Glomerular endothelial cell (primary cell): Measurements from ENCODE around the gene GPSM1. TPM values are rescaled to one million over a fixed set of nuclear protein-coding genes. Genes with fewer than 3 reads are reported as not detected.
"Not testable (repeated sequence)": the region's sequence is repeated elsewhere in the genome, so short reads cannot be mapped to it uniquely, and the experiment has no call there.

Experiments
- DNase-seq: peaks from one replicate; pipeline ENCODE4 v3.0.0-alpha.2; 2011; ENCODE audit warnings: low read depth, low spot score; ENCODE audit errors: extremely low read depth
- total RNA-seq: library from RNA; depleted of rRNA; stranded (reverse); fragments of >200 nt; gene quantifications from 2 replicates; pipeline ENCODE4 v1.2.3, GENCODE V29; 2015

GPSM1 gene
- total RNA-seq, 1 donor from 2014 or later, result 45.0 TPM

DNA sequence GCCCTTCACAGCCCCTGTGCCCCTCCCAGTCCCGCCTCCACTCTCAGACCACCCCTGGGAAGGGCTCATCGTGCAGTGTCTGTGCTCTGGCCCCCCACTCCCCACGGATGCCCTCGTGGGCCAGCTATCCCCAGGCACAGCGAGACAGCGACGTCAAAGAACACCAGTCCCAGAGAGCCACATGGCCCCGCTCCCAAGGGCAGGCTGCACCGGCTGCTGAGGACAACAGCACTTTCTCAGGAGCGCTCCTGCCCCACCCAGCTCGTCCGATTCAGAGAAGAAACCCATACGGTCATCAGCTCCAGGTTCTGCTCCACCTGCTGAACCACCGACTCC, 77.4 kb downstream of the GPSM1 start:
- DNase-seq, result no peak

DNA sequence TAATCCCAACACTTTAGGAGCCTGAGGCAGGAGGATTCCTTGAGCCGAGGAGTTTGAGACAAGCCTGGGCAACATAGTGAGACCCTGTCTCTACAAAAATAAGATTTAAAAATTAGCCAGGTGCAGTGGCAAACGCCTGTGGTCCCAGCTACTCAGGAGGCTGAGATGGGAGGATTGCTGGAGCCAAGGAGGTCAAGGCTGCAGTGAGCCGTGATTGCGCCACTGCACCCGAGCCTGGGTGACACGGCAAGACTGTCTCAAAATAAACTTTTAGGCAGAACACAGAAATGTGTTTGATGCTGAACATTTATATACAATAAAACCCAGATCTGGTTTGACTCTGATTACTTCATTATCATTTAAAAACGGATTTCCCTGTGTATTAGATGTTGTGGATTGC, 78.1 kb downstream of the GPSM1 start:
- DNase-seq, result no peak

DNA sequence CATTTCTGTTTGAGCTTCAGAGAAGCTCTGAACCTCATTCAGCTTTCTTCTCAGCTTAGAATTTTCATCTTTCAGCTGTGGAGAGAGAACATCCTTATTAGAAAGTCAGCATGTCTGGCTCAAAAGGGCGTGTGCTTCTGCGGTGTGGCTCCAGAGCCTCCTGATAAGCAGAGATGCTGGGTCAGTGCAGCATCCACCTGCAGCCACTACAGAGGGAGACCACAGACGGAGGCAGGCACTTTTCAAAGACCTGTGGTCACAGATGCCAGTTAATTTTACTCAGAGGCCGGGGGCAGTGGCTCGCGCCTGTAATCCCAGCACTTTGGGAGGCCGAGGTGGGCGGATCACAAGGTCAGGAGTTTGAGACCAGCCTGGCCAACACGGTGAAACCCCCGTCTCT, 78.6 kb downstream of the GPSM1 start:
- DNase-seq, result not testable (repeated sequence)

DNA sequence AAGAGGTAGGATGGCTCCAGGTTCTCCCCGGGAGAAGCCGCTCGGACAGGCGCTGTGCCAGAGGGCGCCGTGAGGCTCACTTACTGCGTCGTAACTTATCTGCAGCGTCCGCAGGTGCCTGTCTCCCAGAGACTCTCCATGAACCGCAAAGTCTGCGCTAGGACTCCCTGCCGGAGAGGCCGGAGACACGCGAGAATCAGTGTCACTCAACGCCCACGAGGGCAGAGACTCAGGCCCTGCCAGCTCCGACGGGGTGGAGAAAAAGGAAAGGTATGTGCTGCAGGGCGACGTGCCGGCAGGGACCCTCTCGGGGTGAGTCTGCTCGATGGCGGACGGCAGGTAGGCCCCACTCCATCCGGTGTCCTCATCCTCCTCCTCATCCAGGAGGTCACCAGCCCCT, 79.7 kb downstream of the GPSM1 start:
- not testable (repeated sequence) for DNase-seq

DNA sequence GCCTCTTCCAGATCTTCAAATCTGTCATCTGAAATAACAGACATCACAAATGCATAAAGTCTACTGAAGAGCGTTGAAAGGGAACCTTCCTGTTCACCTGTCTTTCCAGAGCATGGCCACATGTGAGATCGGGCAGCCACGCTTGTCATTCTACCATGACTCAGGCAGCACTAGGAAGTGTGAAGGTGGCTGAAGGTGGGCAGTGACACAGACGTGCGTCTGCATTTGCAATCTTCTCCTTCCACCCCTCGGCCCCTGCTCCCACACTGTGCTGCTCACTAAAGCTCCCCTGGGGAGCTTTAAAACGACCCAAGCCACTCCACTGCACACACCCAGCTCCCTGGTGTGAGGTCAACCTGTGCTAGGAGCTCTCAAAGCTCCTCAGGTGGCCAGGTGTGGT, 80.6 kb downstream of the GPSM1 start:
- no peak for DNase-seq

Other genes starting within 250 kb of the GPSM1 start
- gene NACC2, start 232.2 kb upstream of the GPSM1 start, total RNA-seq, result 34.2 and 41.5 TPM in 2 replicates
- gene TMEM250, start 208.7 kb upstream of the GPSM1 start, total RNA-seq, result 67.3 and 77.1 TPM in 2 replicates
- gene LHX3, start 122.4 kb upstream of the GPSM1 start, total RNA-seq, result not detected in 2 replicates
- 12.8 and 23.7 TPM in 2 replicates for gene QSOX2, start 81.7 kb upstream of the GPSM1 start, total RNA-seq
- not detected in 2 replicates for gene CCDC187, start 23.4 kb upstream of the GPSM1 start, total RNA-seq
- gene DNLZ, start 36.2 kb downstream of the GPSM1 start, total RNA-seq, result 33.6 and 50.4 TPM in 2 replicates
- 0.15 and 0.23 TPM in 2 replicates for gene CARD9, start 46.1 kb downstream of the GPSM1 start, total RNA-seq
- gene SNAPC4, start 72.6 kb downstream of the GPSM1 start, total RNA-seq, result 12.7 and 20.6 TPM in 2 replicates
- 41.7 and 53.0 TPM in 2 replicates for gene ENTR1, start 83.1 kb downstream of the GPSM1 start, total RNA-seq
- 48.2 and 55.5 TPM in 2 replicates for gene PMPCA, start 83.1 kb downstream of the GPSM1 start, total RNA-seq
- gene INPP5E, start 112.3 kb downstream of the GPSM1 start, total RNA-seq, result 17.9 and 24.3 TPM in 2 replicates
- gene SEC16A, start 155.5 kb downstream of the GPSM1 start, total RNA-seq, result 71.7 and 117 TPM in 2 replicates
- 114 and 284 TPM in 2 replicates for gene NOTCH1, start 218.5 kb downstream of the GPSM1 start, total RNA-seq